Omental fat pad (tissue), 4 donors: Measurements from ENCODE around the gene BTBD18. TPM values are rescaled to one million over a fixed set of nuclear protein-coding genes. Genes with fewer than 3 reads are reported as not detected.

Experiments
- ATAC-seq: fragments of 150-250 bp; one replicate; pipeline ENCODE4 v1.9.1; 2016; ENCODE audit warnings: mild to moderate bottlenecking, moderate library complexity; ENCODE audit not compliant: low FRiP score
- DNase-seq: peaks from one replicate; pipeline ENCODE4 v3.0.0-alpha.2; 2019; ENCODE audit warnings: low spot score
- total RNA-seq, 4 donors: library from RNA; depleted of rRNA; stranded (reverse); fragments of >200 nt; gene quantifications; one replicate each; pipeline ENCODE4 v1.1.0, GENCODE V29; 2016
- TF ChIP-seq, protein P1 (sequence below), 3 donors: fragments of 450-650 bp; IDR thresholded peaks; one replicate each; pipeline ENCODE4 v1.5.1; 2016 to 2017; ENCODE audit warnings: antibody characterized with exemption in 3 of 3, mild to moderate bottlenecking in 3 of 3, moderate library complexity in 2 of 3

Gene BTBD18
- total RNA-seq, 4 donors from 2014 or later: not detected

DNA sequence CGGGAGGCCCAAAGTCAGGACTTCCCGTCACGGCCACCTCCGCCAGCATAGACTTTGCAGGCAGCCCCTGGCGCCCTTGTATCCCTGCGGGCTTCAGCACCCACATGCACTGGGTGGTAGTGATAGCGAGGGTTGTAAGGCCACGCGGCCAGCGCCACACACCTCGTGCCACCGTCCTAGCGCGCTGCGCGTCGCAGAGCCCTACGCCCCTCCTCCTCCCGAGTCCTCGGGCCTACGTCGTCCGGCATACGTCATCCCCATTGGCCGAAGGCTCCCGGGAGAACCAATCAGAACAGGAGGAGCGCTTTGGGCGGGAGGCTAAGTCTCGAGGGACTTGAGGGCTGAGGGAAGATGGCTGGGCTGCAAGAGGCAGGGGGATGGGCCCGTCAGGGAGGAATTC lies 1.3 kb upstream of the BTBD18 start:
- DNase-seq (no peak), ATAC-seq (no peak)
- TF ChIP-seq, protein P1, sequence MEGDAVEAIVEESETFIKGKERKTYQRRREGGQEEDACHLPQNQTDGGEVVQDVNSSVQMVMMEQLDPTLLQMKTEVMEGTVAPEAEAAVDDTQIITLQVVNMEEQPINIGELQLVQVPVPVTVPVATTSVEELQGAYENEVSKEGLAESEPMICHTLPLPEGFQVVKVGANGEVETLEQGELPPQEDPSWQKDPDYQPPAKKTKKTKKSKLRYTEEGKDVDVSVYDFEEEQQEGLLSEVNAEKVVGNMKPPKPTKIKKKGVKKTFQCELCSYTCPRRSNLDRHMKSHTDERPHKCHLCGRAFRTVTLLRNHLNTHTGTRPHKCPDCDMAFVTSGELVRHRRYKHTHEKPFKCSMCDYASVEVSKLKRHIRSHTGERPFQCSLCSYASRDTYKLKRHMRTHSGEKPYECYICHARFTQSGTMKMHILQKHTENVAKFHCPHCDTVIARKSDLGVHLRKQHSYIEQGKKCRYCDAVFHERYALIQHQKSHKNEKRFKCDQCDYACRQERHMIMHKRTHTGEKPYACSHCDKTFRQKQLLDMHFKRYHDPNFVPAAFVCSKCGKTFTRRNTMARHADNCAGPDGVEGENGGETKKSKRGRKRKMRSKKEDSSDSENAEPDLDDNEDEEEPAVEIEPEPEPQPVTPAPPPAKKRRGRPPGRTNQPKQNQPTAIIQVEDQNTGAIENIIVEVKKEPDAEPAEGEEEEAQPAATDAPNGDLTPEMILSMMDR (IDR thresholded peaks at IDR 0.05): no peak

DNA sequence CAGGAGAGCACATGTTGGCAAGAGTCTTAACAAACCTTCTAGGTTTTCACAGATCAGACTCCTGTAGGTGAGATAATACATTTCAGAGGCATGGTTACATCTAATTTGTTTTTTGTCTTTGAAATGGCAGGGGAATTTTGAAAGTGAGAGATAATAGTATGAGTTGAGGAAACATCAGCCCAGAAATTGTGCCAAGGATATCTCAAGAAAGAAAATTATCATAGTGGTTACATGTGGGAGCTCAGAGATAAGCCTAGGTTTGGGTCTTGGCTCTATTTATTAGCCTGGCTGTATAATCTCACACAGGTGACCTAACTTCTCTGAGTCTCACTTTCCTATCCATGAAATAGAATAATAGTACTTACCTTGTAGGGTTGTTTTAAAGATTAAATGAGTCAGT lies 443 bp downstream of the BTBD18 start:
- no peak for DNase-seq
- ATAC-seq: no peak
- TF ChIP-seq, protein P1 (IDR thresholded peaks at IDR 0.05): no peak

DNA sequence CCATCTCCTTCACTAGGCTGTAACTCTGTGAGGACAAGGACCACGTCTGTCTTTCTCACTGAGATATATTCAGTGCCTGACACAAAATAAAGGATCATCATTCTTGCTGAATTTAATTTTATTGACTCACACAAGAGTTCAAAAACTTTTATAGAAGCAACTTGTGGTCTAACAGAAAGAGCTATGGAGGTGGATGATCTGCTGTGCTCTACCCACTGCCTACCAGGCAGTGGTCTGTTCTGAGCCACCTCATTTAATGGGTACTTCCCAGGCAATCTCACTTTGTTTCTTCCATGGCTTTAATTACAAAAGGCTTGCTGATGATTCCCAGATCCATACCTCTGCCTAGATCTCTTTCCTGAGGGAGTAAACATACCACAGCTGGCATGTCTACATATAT lies 4.7 kb downstream of the BTBD18 start:
- TF ChIP-seq, protein P1 (IDR thresholded peaks at IDR 0.05): no peak
- DNase-seq: no peak
- no peak for ATAC-seq

DNA sequence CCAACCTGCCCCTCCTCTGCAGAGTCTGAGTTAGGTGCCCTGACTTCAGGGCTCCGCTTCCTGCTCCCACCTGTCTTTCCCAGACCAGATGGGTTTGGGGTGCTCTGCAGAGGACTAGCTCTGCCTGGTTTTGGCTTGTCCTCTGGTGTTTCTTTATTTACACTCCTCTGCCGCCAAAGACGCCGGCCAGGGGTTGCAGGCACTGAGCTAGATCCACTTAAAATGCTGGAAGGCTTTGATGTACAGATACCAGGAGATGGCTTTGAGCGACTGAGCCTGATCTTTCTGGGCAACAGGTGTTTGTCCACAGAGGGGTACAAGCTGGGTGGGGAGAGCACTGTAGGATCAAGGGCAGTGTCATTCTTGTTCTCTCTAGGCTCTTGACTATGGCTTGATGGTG lies 6.4 kb downstream of the BTBD18 start:
- no peak for ATAC-seq
- TF ChIP-seq, protein P1 (IDR thresholded peaks at IDR 0.05): no peak

DNA sequence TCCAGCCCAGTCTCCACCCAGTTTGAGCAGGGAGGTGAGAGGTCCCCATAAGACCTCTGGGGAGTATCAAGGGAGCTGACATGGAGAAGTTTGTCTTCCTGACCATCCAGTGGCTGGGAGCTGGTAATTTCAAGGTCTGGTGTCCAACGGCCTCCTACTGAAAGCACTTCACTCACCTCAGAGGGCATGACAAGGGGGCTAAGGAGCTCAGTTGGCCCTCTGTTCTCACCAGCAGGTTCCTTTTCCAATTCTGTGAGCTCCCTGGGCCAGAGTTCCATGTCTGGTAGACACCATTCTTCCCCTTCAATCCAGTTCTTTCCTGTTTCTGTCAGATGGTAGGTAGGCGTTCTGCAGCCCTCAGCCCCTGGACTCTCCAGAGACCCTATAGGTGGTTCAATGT lies 7.3 kb downstream of the BTBD18 start:
- no peak for ATAC-seq
- DNase-seq: no peak
- TF ChIP-seq, protein P1 (IDR thresholded peaks at IDR 0.05): no peak

More for the DNA sequence above, 6.4 kb downstream of the BTBD18 start:
- no peak for DNase-seq

DNA sequence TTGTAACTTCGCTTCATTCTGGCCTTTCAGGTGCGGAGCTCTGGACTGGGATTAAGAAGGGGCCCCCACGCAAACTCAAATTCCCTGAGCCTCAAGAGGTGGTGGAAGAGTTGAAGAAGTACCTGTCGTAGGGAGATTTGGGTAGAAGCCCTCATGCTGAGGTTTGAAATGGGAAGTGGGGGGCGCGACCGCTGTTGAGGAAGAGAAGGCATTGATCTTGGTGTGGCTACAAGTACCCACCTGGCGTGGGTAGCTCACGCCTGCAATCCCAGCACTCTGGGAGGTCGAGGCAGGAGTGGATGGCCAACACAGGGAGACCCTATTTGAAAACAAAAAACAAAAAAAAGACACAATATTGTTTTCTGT lies 9.5 kb downstream of the BTBD18 start:
- no peak for DNase-seq
- ATAC-seq: peak; percentile 0
- TF ChIP-seq, protein P1 (IDR thresholded peaks at IDR 0.05): no peak

DNA sequence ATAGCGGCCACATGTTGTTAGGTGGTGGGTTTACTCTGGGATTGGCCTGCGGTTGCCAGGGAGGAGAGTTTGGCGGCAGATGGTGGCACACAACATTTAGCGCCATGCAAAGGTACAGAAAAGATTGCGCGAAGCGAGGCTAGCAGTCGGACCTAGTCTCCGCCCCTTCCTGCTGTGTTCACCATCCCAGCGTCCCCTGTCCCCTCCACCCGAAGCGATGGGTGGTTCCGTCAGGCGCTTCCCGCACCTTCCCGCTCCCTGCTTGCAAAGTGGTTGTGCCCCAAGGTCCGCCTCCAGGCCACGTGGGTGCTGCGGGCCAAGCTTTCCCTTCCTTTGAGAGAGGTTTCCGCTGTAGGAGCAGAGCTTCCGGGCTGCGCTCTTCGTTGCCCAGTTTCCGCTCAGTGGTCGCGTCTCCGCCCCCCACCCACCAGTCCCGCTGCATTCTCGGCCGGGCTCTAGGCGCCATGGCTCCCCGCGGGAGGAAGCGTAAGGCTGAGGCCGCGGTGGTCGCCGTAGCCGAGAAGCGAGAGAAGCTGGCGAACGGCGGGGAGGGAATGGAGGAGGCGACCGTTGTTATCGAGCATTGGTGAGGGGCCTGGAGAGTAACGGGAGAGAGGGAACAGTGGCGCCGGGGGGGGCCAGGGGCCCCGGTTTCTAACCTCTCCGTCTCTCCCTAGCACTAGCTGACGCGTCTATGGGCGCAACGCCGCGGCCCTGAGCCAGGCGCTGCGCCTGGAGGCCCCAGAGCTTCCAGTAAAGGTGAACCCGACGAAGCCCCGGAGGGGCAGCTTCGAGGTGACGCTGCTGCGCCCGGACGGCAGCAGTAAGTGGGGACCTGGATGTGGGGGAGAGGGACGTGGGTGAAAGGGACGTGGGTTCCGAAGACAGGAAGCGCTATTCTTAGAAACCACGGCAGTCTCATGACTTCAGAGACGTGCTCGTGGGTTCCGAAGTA lies 10.2 kb downstream of the BTBD18 start, which contains the start of gene SELENOH:
Gene SELENOH (plus strand): TSS at position 360 of the 955 bp plus-strand sequence. CDS start 105 bp downstream, at position 465.
- TF ChIP-seq, protein P1 (IDR thresholded peaks at IDR 0.05): no peak
- ATAC-seq: peak; percentile 99
- peak; percentile 72 for DNase-seq
